HG03103 (cell line): ENCODE results near the gene CETN1.

Source experiments
- ATAC-seq: cut with Tn5 transposase; IDR thresholded peaks from one replicate; pipeline ENCODE4 v1.9.1; 2021; ENCODE audit warnings: low read depth; ENCODE audit not compliant: unreplicated experiment

Gene CETN1

GRCh38 chr18:574865-575645 is 5.1 kb upstream of the CETN1 start:
- no peak for ATAC-seq

GRCh38 chr18:576924-577323 is 3.3 kb upstream of the CETN1 start:
- ATAC-seq = no peak

GRCh38 chr18:577643-578375 is 2.4 kb upstream of the CETN1 start:
- ATAC-seq = no peak

- no peak for ATAC-seq
Observed at GRCh38 chr18:579238-579637, 942 bp upstream of the CETN1 start.

GRCh38 chr18:581096-581495 is 916 bp downstream of the CETN1 start:
- no peak for ATAC-seq

- no peak for ATAC-seq
Observed at GRCh38 chr18:582465-582864, 2.3 kb downstream of the CETN1 start.

GRCh38 chr18:595068-595467 is 14.9 kb downstream of the CETN1 start:
- no peak for ATAC-seq

- ATAC-seq = no peak
Observed at GRCh38 chr18:595571-595970, 15.4 kb downstream of the CETN1 start.

- ATAC-seq = peak; percentile 29
Observed at GRCh38 chr18:596288-596881, 16.2 kb downstream of the CETN1 start.

GRCh38 chr18:598124-598589 is 18.0 kb downstream of the CETN1 start:
- no peak for ATAC-seq

GRCh38 chr18:600107-600506 is 19.9 kb downstream of the CETN1 start:
- ATAC-seq = no peak

- ATAC-seq = no peak
Observed at GRCh38 chr18:604771-605170, 24.6 kb downstream of the CETN1 start.

- ATAC-seq = no peak
Observed at GRCh38 chr18:607930-608329, 27.8 kb downstream of the CETN1 start.

GRCh38 chr18:610214-610928 is 30.2 kb downstream of the CETN1 start:
- ATAC-seq = no peak

- no peak for ATAC-seq
Observed at GRCh38 chr18:612156-612555, 32.0 kb downstream of the CETN1 start.

- no peak for ATAC-seq
Observed at GRCh38 chr18:614193-614592, 34.0 kb downstream of the CETN1 start.

- ATAC-seq = no peak
Observed at GRCh38 chr18:615092-615521, 34.9 kb downstream of the CETN1 start.

- no peak for ATAC-seq
Observed at GRCh38 chr18:615773-616172, 35.6 kb downstream of the CETN1 start.

GRCh38 chr18:616380-616995 is 36.3 kb downstream of the CETN1 start:
- no peak for ATAC-seq

GRCh38 chr18:617970-618504 is 37.9 kb downstream of the CETN1 start:
- ATAC-seq = no peak
